Caco-2 (cell line): Measurements from ENCODE around the gene PRR35. TPM values are rescaled to one million over a fixed set of nuclear protein-coding genes. Genes with fewer than 3 reads are reported as not detected.

ENCODE experiments used
- BruUV-seq: library from RNA; stranded (reverse); fragments of 400-500 nt; replicated peaks from 2 replicates; lab custom pipeline; 2021; lab: Mats Ljungman, UMichigan
- CTCF ChIA-PET: fragments of 300-600 bp; sonication (Branson Sonifier 250); formaldehyde crosslinking; loops from one replicate; lab custom pipeline; 2022; ENCODE audit warnings: antibody characterized with exemption; lab: Charles Lee
- POLR2A ChIA-PET: fragments of 300-600 bp; sonication (Branson Sonifier 250); formaldehyde crosslinking; loops from one replicate; lab custom pipeline; 2022; ENCODE audit warnings: antibody characterized with exemption; lab: Charles Lee
- DNase-seq, 2 experiments: peaks; one replicate each; pipeline versions ENCODE4 v3.0.0 to v3.0.0-alpha.2; 2020 to 2022
- H3K27me3 ChIP-seq: replicated peaks from 2 replicates; pipeline ENCODE4 v1.6.0; 2011; ENCODE audit warnings: low read length; ENCODE audit not compliant: control insufficient read depth, insufficient read depth
- H3K36me3 ChIP-seq: 2 replicates; pipeline ENCODE4 v1.5.1; 2011; ENCODE audit warnings: low read length; ENCODE audit not compliant: control insufficient read depth, insufficient read depth
- H3K4me1 ChIP-seq: fragments of 250-450 bp; sonication (Bioruptor Pico); 2 replicates; pipeline ENCODE4 v1.5.1; 2020; ENCODE audit warnings: mild to moderate bottlenecking
- H3K4me3 ChIP-seq: 2 replicates; pipeline ENCODE4 v1.5.1; 2011; ENCODE audit warnings: low read depth, mild to moderate bottlenecking, control low read depth, low read length
- H3K9me3 ChIP-seq: fragments of 250-450 bp; sonication (Bioruptor Pico); 2 replicates; pipeline ENCODE4 v1.5.1; 2020; ENCODE audit warnings: mild to moderate bottlenecking, moderate library complexity
- H3K27ac Mint-ChIP-seq: one replicate; pipeline ENCODE4 v1.8.0; 2022; ENCODE audit warnings: mixed read lengths; ENCODE audit not compliant: unreplicated experiment
- H3K27me3 Mint-ChIP-seq: one replicate; pipeline ENCODE4 v1.8.0; 2022; ENCODE audit warnings: mixed read lengths; ENCODE audit not compliant: insufficient read depth, unreplicated experiment
- H3K36me3 Mint-ChIP-seq: one replicate; pipeline ENCODE4 v1.8.0; 2022; ENCODE audit warnings: mild to moderate bottlenecking, mixed read lengths; ENCODE audit not compliant: insufficient read depth, unreplicated experiment
- H3K4me1 Mint-ChIP-seq: one replicate; pipeline ENCODE4 v1.8.0; 2022; ENCODE audit warnings: low read depth, mixed read lengths; ENCODE audit not compliant: unreplicated experiment
- H3K4me3 Mint-ChIP-seq: one replicate; pipeline ENCODE4 v1.8.0; 2022; ENCODE audit warnings: mild to moderate bottlenecking, moderate library complexity, mixed read lengths; ENCODE audit not compliant: unreplicated experiment
- H3K9me3 Mint-ChIP-seq: one replicate; pipeline ENCODE4 v1.8.0; 2022; ENCODE audit warnings: mixed read lengths; ENCODE audit not compliant: unreplicated experiment
- intact Hi-C: fragments of 100-400 bp; cut with micrococcal nuclease; formaldehyde crosslinking; loops from one replicate; pipeline ENCODE4 v1.10.0; 2022; ENCODE audit not compliant: unreplicated experiment
- total RNA-seq: library from RNA; stranded (reverse); gene quantifications from 2 replicates; pipeline ENCODE4 v1.2.3, GENCODE V29; 2022
- TF ChIP-seq, protein P1 (sequence below), 2 experiments: fragments of 200-600 bp in 1 of 2; IDR thresholded peaks; 1 replicate in 1 of 2; 2 replicates in 1 of 2; pipeline versions ENCODE4 v1.5.1 to v1.8.0; 2011 to 2022; ENCODE audit warnings: antibody characterized with exemption in 1 of 2, control low read depth in 1 of 2, inconsistent platforms in 1 of 2, low read depth in 1 of 2, low read length in 1 of 2, mild to moderate bottlenecking in 1 of 2, moderate library complexity in 1 of 2; ENCODE audit not compliant: insufficient read depth in 1 of 2, severe bottlenecking in 1 of 2, unreplicated experiment in 1 of 2

The PRR35 gene
- total RNA-seq, 1 experiment from 2014 or later, result not detected

DNA sequence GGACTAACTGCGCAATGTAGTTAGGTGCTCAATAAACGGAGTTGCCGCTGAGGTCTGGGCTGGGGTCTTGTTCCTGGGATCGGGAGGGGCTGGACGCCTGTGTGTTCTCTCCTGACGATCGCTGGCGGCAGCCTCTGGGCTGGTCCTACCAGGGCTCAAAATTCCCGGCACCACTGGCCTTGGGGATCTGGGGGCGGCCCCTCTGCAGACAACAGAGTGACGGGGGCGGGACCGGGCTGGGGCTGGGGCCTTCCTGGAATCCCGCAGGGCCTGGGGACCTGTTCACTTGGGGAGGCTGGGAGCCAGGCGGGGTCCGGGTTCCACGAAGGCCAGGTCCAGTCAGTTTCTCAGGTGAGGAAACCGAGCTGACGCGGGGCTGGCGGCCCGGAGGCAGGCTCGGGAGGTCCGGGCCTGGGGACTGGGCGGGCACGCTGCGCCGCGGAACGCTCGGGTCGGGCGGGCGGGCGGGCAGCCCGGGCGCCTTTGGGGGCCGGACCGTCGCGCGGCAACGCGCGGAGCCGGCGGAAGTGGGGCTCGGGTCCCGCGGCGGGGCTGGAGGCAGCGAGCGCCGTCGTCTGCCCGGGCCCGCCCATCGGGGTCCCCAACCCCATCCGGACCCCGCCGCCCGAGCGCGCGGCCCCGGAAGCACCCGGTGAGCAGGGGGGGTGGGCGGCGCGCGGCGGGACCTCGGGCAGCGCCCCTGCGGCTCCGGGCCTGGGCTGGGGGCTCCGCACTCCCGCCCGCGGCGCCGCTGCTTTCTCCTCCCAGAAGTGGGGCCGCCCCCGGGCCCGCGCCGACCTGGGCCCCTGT, 9.5 kb downstream of the PRR35 start, which contains the start of gene PIGQ:
TSS of gene PIGQ (plus strand) at position 524 of the 810 bp plus-strand sequence. CDS start 4,107 bp downstream, outside the sequence.
- Mint-ChIP-seq H3K27ac (peak within 1 kb of the TSS; percentile 85), H3K4me3 (peak within 1 kb of the TSS; percentile 75), H3K27me3 (no peaks in the 10 kb centered on the region), H3K4me1 (peaks cover 12% of the 10 kb centered on the region), H3K36me3 (peaks cover 5% of the 10 kb centered on the region), H3K9me3 (no peaks in the 10 kb centered on the region)
- Histone ChIP-seq H3K36me3 (no peaks in the 10 kb centered on the region), H3K4me1 (peaks cover 9% of the 10 kb centered on the region; the same call in 1 of the 2 replicates), H3K4me3 (peak within 1 kb of the TSS; percentile 59), H3K9me3 (no peaks in the 10 kb centered on the region), H3K27me3 (no peaks in the 10 kb centered on the region)
- CTCF ChIA-PET, result no interaction called here
- no TSS peak for BruUV-seq
- TF ChIP-seq, protein P1, sequence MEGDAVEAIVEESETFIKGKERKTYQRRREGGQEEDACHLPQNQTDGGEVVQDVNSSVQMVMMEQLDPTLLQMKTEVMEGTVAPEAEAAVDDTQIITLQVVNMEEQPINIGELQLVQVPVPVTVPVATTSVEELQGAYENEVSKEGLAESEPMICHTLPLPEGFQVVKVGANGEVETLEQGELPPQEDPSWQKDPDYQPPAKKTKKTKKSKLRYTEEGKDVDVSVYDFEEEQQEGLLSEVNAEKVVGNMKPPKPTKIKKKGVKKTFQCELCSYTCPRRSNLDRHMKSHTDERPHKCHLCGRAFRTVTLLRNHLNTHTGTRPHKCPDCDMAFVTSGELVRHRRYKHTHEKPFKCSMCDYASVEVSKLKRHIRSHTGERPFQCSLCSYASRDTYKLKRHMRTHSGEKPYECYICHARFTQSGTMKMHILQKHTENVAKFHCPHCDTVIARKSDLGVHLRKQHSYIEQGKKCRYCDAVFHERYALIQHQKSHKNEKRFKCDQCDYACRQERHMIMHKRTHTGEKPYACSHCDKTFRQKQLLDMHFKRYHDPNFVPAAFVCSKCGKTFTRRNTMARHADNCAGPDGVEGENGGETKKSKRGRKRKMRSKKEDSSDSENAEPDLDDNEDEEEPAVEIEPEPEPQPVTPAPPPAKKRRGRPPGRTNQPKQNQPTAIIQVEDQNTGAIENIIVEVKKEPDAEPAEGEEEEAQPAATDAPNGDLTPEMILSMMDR (IDR thresholded peaks at IDR 0.05; ENCODE audit: insufficient read depth in 1 of 2, low read depth in 1 of 2, low read length in 1 of 2, severe bottlenecking in 1 of 2, unreplicated experiment in 1 of 2), result no peak
- intact Hi-C loops, result no loop called here
- POLR2A ChIA-PET, result no interaction called here
- DNase-seq, result peak; percentile 69 to 73

DNA sequence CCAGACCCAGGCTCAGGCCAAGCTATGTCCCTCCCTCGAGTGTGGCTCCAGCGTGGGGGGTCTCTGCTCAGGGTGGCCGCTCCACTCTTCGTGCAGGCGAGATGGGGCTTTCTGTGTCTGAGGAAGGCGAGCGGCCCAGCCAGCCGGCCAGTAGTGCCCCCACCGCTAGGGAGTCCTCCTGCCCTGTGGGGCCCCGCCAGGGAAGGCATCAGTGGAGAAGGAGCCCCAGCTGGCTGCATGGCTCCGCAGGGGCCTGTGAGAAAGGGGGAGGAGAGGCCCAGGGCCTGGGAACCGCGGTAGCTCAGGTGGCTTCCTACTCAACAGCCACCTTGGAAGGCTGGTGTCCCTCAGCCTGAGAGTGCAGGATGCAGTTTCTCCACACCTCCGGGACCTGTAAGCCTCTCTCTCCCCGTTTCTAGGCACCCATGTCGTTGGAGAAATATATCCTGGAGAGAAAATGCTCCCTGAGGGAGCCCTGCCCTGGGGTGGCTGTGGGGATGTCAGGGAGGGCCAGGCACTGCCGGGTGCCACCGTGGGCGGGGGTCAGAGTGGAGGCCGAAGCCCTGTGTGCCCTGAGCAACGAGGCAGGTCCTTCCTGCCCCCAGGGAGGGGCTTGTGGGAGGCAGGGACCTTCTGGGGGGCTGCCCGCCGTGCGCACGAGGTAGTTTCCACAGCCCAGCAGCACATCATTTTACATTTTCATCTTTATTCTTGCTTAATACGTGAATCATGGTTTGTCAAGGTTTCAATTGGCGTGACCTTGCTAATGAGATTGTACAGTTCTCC, 12.9 kb downstream of the PRR35 start:
- Mint-ChIP-seq H3K27me3 (no peaks in the 10 kb centered on the region), H3K9me3 (no peaks in the 10 kb centered on the region), H3K4me1 (peaks cover 12% of the 10 kb centered on the region), H3K4me3 (no peak overlapping the region), H3K36me3 (peaks cover 6% of the 10 kb centered on the region), H3K27ac (no peak overlapping the region)
- TF ChIP-seq, protein P1 (IDR thresholded peaks at IDR 0.05; ENCODE audit: insufficient read depth in 1 of 2, low read depth in 1 of 2, low read length in 1 of 2, severe bottlenecking in 1 of 2, unreplicated experiment in 1 of 2), result no peak
- ChIA-PET CTCF (no interaction called here), POLR2A (no interaction called here)
- H3K27me3 ChIP-seq, result no peaks in the 10 kb centered on the region
- no peak for DNase-seq
- no peak overlapping the region for H3K4me3 ChIP-seq
- BruUV-seq, result no TSS peak
- no peaks in the 10 kb centered on the region for H3K36me3 ChIP-seq
- intact Hi-C loops, result no loop called here
- H3K4me1 ChIP-seq, result peaks cover 6% of the 10 kb centered on the region; the same call in 1 of the 2 replicates
- no peaks in the 10 kb centered on the region for H3K9me3 ChIP-seq

DNA sequence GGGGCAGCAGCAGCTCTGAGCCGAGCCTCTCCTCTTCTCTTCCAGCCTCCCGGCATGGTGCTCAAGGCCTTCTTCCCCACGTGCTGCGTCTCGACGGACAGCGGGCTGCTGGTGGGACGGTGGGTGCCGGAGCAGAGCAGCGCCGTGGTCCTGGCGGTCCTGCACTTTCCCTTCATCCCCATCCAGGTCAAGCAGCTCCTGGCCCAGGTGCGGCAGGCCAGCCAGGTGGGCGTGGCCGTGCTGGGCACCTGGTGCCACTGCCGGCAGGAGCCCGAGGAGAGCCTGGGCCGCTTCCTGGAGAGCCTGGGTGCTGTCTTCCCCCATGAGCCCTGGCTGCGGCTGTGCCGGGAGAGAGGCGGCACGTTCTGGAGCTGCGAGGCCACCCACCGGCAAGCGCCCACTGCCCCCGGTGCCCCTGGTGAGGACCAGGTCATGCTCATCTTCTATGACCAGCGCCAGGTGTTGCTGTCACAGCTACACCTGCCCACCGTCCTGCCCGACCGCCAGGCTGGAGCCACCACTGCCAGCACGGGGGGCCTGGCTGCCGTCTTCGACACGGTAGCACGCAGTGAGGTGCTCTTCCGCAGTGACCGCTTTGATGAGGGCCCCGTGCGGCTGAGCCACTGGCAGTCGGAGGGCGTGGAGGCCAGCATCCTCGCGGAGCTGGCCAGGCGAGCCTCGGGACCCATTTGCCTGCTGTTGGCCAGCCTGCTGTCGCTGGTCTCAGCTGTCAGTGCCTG, 14.0 kb downstream of the PRR35 start:
- no peaks in the 10 kb centered on the region for H3K36me3 ChIP-seq
- ChIA-PET POLR2A (no interaction called here), CTCF (no interaction called here)
- no peak for DNase-seq
- no peaks in the 10 kb centered on the region for H3K9me3 ChIP-seq
- no peaks in the 10 kb centered on the region for H3K27me3 Mint-ChIP-seq
- H3K9me3 Mint-ChIP-seq, result no peaks in the 10 kb centered on the region
- no peaks in the 10 kb centered on the region for H3K27me3 ChIP-seq
- intact Hi-C loops, result no loop called here
- H3K4me3 Mint-ChIP-seq, result no peak overlapping the region
- no peak overlapping the region for H3K27ac Mint-ChIP-seq
- TF ChIP-seq, protein P1 (IDR thresholded peaks at IDR 0.05; ENCODE audit: insufficient read depth in 1 of 2, low read depth in 1 of 2, low read length in 1 of 2, severe bottlenecking in 1 of 2, unreplicated experiment in 1 of 2), result no peak
- H3K4me1 ChIP-seq, result peaks cover 2% of the 10 kb centered on the region; the same call in 1 of the 2 replicates
- no peak overlapping the region for H3K4me3 ChIP-seq
- H3K36me3 Mint-ChIP-seq, result peaks cover 6% of the 10 kb centered on the region
- no TSS peak for BruUV-seq
- peaks cover 12% of the 10 kb centered on the region for H3K4me1 Mint-ChIP-seq
